H9 (cell line): ENCODE results near the gene ZNF57. TPM values are rescaled to one million over a fixed set of nuclear protein-coding genes. Genes with fewer than 3 reads are reported as not detected.
"Not testable (repeated sequence)": the region's sequence is repeated elsewhere in the genome, so short reads cannot be mapped to it uniquely, and the experiment has no call there.

Experiments
- DNase-seq: peaks from one replicate; pipeline ENCODE4 v3.0.0-alpha.2; 2017
- H2AFZ ChIP-seq: one replicate; pipeline ENCODE4 v1.6.1; 2013; ENCODE audit warnings: mild to moderate bottlenecking, low read length, control low read depth, moderate library complexity
- H2AK5ac ChIP-seq: 2 replicates; pipeline ENCODE4 v1.6.1; 2013; ENCODE audit warnings: low read length, control low read depth, mixed read lengths; ENCODE audit not compliant: insufficient read length
- H2BK120ac ChIP-seq: one replicate; pipeline ENCODE4 v1.6.1; 2013; ENCODE audit warnings: low read depth, mild to moderate bottlenecking, low read length, control low read depth, inconsistent platforms; ENCODE audit not compliant: poor library complexity, severe bottlenecking
- H2BK12ac ChIP-seq: 2 replicates; pipeline ENCODE4 v1.6.1; 2013; ENCODE audit warnings: low read length, control low read depth, mixed read lengths, low read depth; ENCODE audit not compliant: insufficient read length
- H2BK15ac ChIP-seq: 2 replicates; pipeline ENCODE4 v1.6.1; 2013; ENCODE audit warnings: low read depth, low read length, control low read depth
- H2BK20ac ChIP-seq: one replicate; pipeline ENCODE4 v1.6.1; 2013; ENCODE audit warnings: low read depth, mild to moderate bottlenecking, low read length, control low read depth, inconsistent platforms; ENCODE audit not compliant: poor library complexity, severe bottlenecking
- H2BK5ac ChIP-seq: 2 replicates; pipeline ENCODE4 v1.6.1; 2013; ENCODE audit warnings: low read length, control low read depth, mixed read lengths; ENCODE audit not compliant: insufficient read length
- H3K14ac ChIP-seq: 2 replicates; pipeline ENCODE4 v1.6.1; 2013; ENCODE audit warnings: low read length, control low read depth; ENCODE audit not compliant: insufficient read depth
- H3K18ac ChIP-seq: 2 replicates; pipeline ENCODE4 v1.6.1; 2013; ENCODE audit warnings: low read depth, mild to moderate bottlenecking, mixed read lengths, low read length, control low read depth; ENCODE audit not compliant: insufficient read length
- H3K23ac ChIP-seq: 2 replicates; pipeline ENCODE4 v1.6.1; 2013; ENCODE audit warnings: low read length, control low read depth, mixed read lengths, low read depth; ENCODE audit not compliant: insufficient read length
- H3K23me2 ChIP-seq: 2 replicates; pipeline ENCODE4 v1.6.1; 2013; ENCODE audit warnings: low read depth, mild to moderate bottlenecking, mixed read lengths, low read length, control low read depth; ENCODE audit not compliant: insufficient read length, poor library complexity, severe bottlenecking
- H3K27ac ChIP-seq: 2 replicates; pipeline ENCODE4 v1.5.1; 2013; ENCODE audit warnings: low read length, control low read depth, mixed read lengths, low read depth; ENCODE audit not compliant: insufficient read length
- H3K27me3 ChIP-seq: 2 replicates; pipeline ENCODE4 v1.6.1; 2013; ENCODE audit warnings: low read length, control low read depth, inconsistent platforms; ENCODE audit not compliant: insufficient read depth
- H3K4ac ChIP-seq: 2 replicates; pipeline ENCODE4 v1.6.1; 2013; ENCODE audit warnings: low read depth, mild to moderate bottlenecking, control low read depth, inconsistent platforms, low read length, moderate library complexity
- H3K4me1 ChIP-seq: 2 replicates; pipeline ENCODE4 v1.6.1; 2013; ENCODE audit warnings: low read length, control low read depth, inconsistent platforms; ENCODE audit not compliant: insufficient read depth
- H3K4me2 ChIP-seq: 2 replicates; pipeline ENCODE4 v1.6.1; 2013; ENCODE audit warnings: low read length, control low read depth, mixed read lengths; ENCODE audit not compliant: insufficient read length, insufficient read depth
- H3K56ac ChIP-seq: 2 replicates; pipeline ENCODE4 v1.6.1; 2013; ENCODE audit warnings: low read depth, mild to moderate bottlenecking, mixed read lengths, low read length, control low read depth; ENCODE audit not compliant: insufficient read length
- H3K79me1 ChIP-seq: 2 replicates; pipeline ENCODE4 v1.6.1; 2013; ENCODE audit warnings: low read depth, mild to moderate bottlenecking, moderate library complexity, low read length, control low read depth, inconsistent platforms; ENCODE audit not compliant: insufficient read depth, poor library complexity, severe bottlenecking
- H3K79me2 ChIP-seq: 2 replicates; pipeline ENCODE4 v1.6.1; 2013; ENCODE audit warnings: low read length, control low read depth, inconsistent platforms; ENCODE audit not compliant: insufficient read depth
- H3K9ac ChIP-seq: 2 replicates; pipeline ENCODE4 v1.6.1; 2013; ENCODE audit warnings: low read length, control low read depth, mixed read lengths; ENCODE audit not compliant: insufficient read length; ENCODE audit errors: extremely low read depth
- H3K9me3 ChIP-seq: one replicate; pipeline ENCODE4 v1.6.1; 2013; ENCODE audit warnings: low read depth, low read length, inconsistent platforms; ENCODE audit not compliant: control insufficient read depth
- H3T11ph ChIP-seq: one replicate; pipeline ENCODE4 v1.6.1; 2013; ENCODE audit warnings: mild to moderate bottlenecking, low read length, control low read depth, inconsistent platforms
- H4K20me1 ChIP-seq: one replicate; pipeline ENCODE4 v1.6.1; 2013; ENCODE audit not compliant: control insufficient read depth, insufficient read length, insufficient read depth
- H4K5ac ChIP-seq: 2 replicates; pipeline ENCODE4 v1.6.1; 2013; ENCODE audit warnings: low read depth, mild to moderate bottlenecking, mixed read lengths, low read length, control low read depth; ENCODE audit not compliant: insufficient read length
- H4K8ac ChIP-seq: replicated peaks from 2 replicates; pipeline ENCODE4 v1.6.1; 2013; ENCODE audit warnings: low read length, control low read depth, mixed read lengths, low read depth; ENCODE audit not compliant: insufficient read length
- H4K91ac ChIP-seq: 2 replicates; pipeline ENCODE4 v1.6.1; 2013; ENCODE audit warnings: low read depth, mild to moderate bottlenecking, moderate library complexity, mixed read lengths, low read length, control low read depth; ENCODE audit not compliant: insufficient read length
- H3K27ac Mint-ChIP-seq, 3 experiments: 2 replicates in 2 of 3; 3 replicates in 1 of 3; pipeline ENCODE4 v1.8.0; 2020 to 2021; ENCODE audit warnings: mixed read lengths in 3 of 3, mild to moderate bottlenecking in 1 of 3, moderate library complexity in 1 of 3
- H3K27me3 Mint-ChIP-seq: 2 replicates; pipeline ENCODE4 v1.8.0; 2021; ENCODE audit warnings: low read depth, mild to moderate bottlenecking, moderate library complexity, mixed read lengths
- H3K36me3 Mint-ChIP-seq, 3 experiments: 2 replicates in 2 of 3; 3 replicates in 1 of 3; pipeline ENCODE4 v1.8.0; 2020 to 2021; ENCODE audit warnings: low read depth in 3 of 3, mixed read lengths in 3 of 3; ENCODE audit not compliant: insufficient read depth in 1 of 3
- H3K4me1 Mint-ChIP-seq, 2 experiments: 2 replicates each; pipeline ENCODE4 v1.8.0; 2020; ENCODE audit warnings: mixed read lengths in 2 of 2
- H3K4me3 Mint-ChIP-seq, 2 experiments: 2 replicates in 1 of 2; 3 replicates in 1 of 2; pipeline ENCODE4 v1.8.0; 2020 to 2021; ENCODE audit warnings: mild to moderate bottlenecking in 2 of 2, mixed read lengths in 2 of 2, moderate library complexity in 1 of 2
- H3K9me3 Mint-ChIP-seq, 2 experiments: 2 replicates in 1 of 2; 3 replicates in 1 of 2; pipeline ENCODE4 v1.8.0; 2020; ENCODE audit warnings: mild to moderate bottlenecking in 2 of 2, mixed read lengths in 2 of 2, moderate library complexity in 1 of 2
- CTCF ChIP-seq: fragments of 200-600 bp; sonication (generic); conservative IDR thresholded peaks from 3 replicates; pipeline ENCODE4 v1.8.0; 2021; ENCODE audit warnings: antibody characterized with exemption, mild to moderate bottlenecking
- WGBS: extraction: QIAGEN DNeasy Blood & Tissue Kit; methylation state at CpG from one replicate; pipeline ENCODE4 v1.1.7; 2013; ENCODE audit warnings: missing lambda C conversion rate, low lambda C conversion rate, mixed read lengths; ENCODE audit not compliant: insufficient read length; ENCODE audit errors: extremely low coverage; 5-methylcytosine and 5-hydroxymethylcytosine counted together
- total RNA-seq: library from RNA; stranded (reverse); gene quantifications from 2 replicates; pipeline ENCODE4 v1.2.1, GENCODE V29; 2021

The ZNF57 gene
- total RNA-seq, 1 experiment from 2014 or later = 7.8 TPM

- H2BK15ac ChIP-seq = no peak overlapping the region
- no peak overlapping the region for H3K27ac Mint-ChIP-seq
These were observed 32.8 kb downstream of the ZNF57 start for GRCh38 chr19:2933490-2933910.

GRCh38 chr19:2935863-2936262 lies 35.1 kb downstream of the ZNF57 start:
- H3K79me1 ChIP-seq, H2BK120ac ChIP-seq, H3K27ac Mint-ChIP-seq, H2AFZ ChIP-seq, H4K8ac ChIP-seq, DNase-seq, H4K91ac ChIP-seq, H3K4me2 ChIP-seq, H3K4me1 ChIP-seq, H3K18ac ChIP-seq, H3K27me3 Mint-ChIP-seq, H4K20me1 ChIP-seq, H4K5ac ChIP-seq, H3K79me2 ChIP-seq, H2AK5ac ChIP-seq, H2BK15ac ChIP-seq, H3K23ac ChIP-seq, H3K56ac ChIP-seq, H3K4me3 Mint-ChIP-seq, H2BK20ac ChIP-seq, H3K9ac ChIP-seq, H3T11ph ChIP-seq, H3K27ac ChIP-seq, H3K14ac ChIP-seq, H2BK5ac ChIP-seq, H3K23me2 ChIP-seq, H3K4ac ChIP-seq, H3K4me1 Mint-ChIP-seq, H2BK12ac ChIP-seq, H3K27me3 ChIP-seq: not testable (repeated sequence)
- H3K9me3 ChIP-seq = peaks cover 20% of the 10 kb centered on the region
- H3K36me3 Mint-ChIP-seq = peaks cover 75 to 81% (median 78%) of the 10 kb centered on the region in 3 experiments
- peaks cover 65 to 73% of the 10 kb centered on the region in 2 experiments for H3K9me3 Mint-ChIP-seq
- WGBS = no CpG with 5 or more reads among the region's 4 CpGs

More at GRCh38 chr19:2933490-2933910, 32.8 kb downstream of the ZNF57 start:
- Histone ChIP-seq H3K9ac (no peak overlapping the region), H3K56ac (no peak overlapping the region), H3K79me1 (no peaks in the 10 kb centered on the region), H3K4me1 (no peaks in the 10 kb centered on the region), H3K23ac (no peak overlapping the region), H3T11ph (no peak overlapping the region), H2AFZ (no peak overlapping the region), H3K27me3 (no peaks in the 10 kb centered on the region), H3K4me2 (no peak overlapping the region), H3K23me2 (no peaks in the 10 kb centered on the region), H2BK12ac (no peak overlapping the region), H2BK5ac (no peak overlapping the region), H2BK120ac (no peak overlapping the region), H2BK20ac (no peak overlapping the region), H2AK5ac (no peak overlapping the region), H3K79me2 (no peaks in the 10 kb centered on the region), H3K9me3 (peaks cover 20% of the 10 kb centered on the region), H3K18ac (no peak overlapping the region), H4K20me1 (no peaks in the 10 kb centered on the region), H3K4ac (no peak overlapping the region), H3K27ac (no peak overlapping the region), H4K5ac (no peak overlapping the region), H4K8ac (no peak overlapping the region), H3K14ac (no peak overlapping the region), H4K91ac (no peak overlapping the region)
- no peak for TF ChIP-seq CTCF
- peaks cover 4% of the 10 kb centered on the region; the same call in 1 of the 2 replicates for H3K27me3 Mint-ChIP-seq
- peaks cover 71 to 77% (median 75%) of the 10 kb centered on the region in 3 experiments for H3K36me3 Mint-ChIP-seq
- WGBS = no CpG with 5 or more reads among the region's 18 CpGs
- H3K4me1 Mint-ChIP-seq = no peaks in the 10 kb centered on the region
- no peak overlapping the region for H3K4me3 Mint-ChIP-seq
- DNase-seq = no peak
- H3K9me3 Mint-ChIP-seq = peaks cover 75 to 80% of the 10 kb centered on the region in 2 experiments
